22Rv1 (cell line): ENCODE results near the gene ISCA2.

Experiments used
- CTCF ChIP-seq: fragments of 450-650 bp; IDR thresholded peaks from 2 replicates; pipeline ENCODE4 v1.5.1; 2017; ENCODE audit warnings: mild to moderate bottlenecking
- ZFX ChIP-seq: fragments of 450-650 bp; IDR thresholded peaks from 2 replicates; pipeline ENCODE4 v1.6.1; 2017; ENCODE audit warnings: antibody characterized with exemption, borderline replicate concordance

- no peak for TF ChIP-seq CTCF
- TF ChIP-seq ZFX = no peak
Measured at GRCh38 chr14:74528406-74528805, 34.8 kb downstream of the ISCA2 start.
